Fibroblast of lung (primary cell): ENCODE data around the gene SIPA1. TPM values are rescaled to one million over a fixed set of nuclear protein-coding genes. Genes with fewer than 3 reads are reported as not detected.

Experiments
- DNase-seq, 2 donors: peaks; one replicate each; pipeline versions ENCODE4 v3.0.0 to v3.0.0-alpha.2; 2010; ENCODE audit warnings: low read depth in 2 of 2
- H2AFZ ChIP-seq: 2 replicates; pipeline ENCODE4 v1.5.1; 2012; ENCODE audit warnings: low read length, control low read depth, inconsistent platforms
- H3K27ac ChIP-seq: 2 replicates; pipeline ENCODE4 v1.5.1; 2011; ENCODE audit warnings: low read length, control low read depth; ENCODE audit not compliant: insufficient read depth
- H3K27me3 ChIP-seq: 2 replicates; pipeline ENCODE4 v1.5.1; 2011; ENCODE audit warnings: mild to moderate bottlenecking, low read length; ENCODE audit not compliant: control insufficient read depth, insufficient read depth
- H3K36me3 ChIP-seq: 2 replicates; pipeline ENCODE4 v1.5.1; 2011; ENCODE audit warnings: low read length; ENCODE audit not compliant: control insufficient read depth, insufficient read depth
- H3K4me1 ChIP-seq: 2 replicates; pipeline ENCODE4 v1.5.1; 2011; ENCODE audit warnings: low read length; ENCODE audit not compliant: control insufficient read depth, insufficient read depth; ENCODE audit errors: extremely low read depth
- H3K4me2 ChIP-seq: 2 replicates; pipeline ENCODE4 v1.5.1; 2011; ENCODE audit warnings: low read length, control low read depth; ENCODE audit not compliant: insufficient read depth; ENCODE audit errors: extremely low read depth
- H3K4me3 ChIP-seq, 4 experiments: fragments of 200-600 bp in 1 of 4; sonication (generic) in 1 of 4; replicated peaks in 1 of 4; 2 replicates each; pipeline ENCODE4 v1.5.1; 2011 to 2016; ENCODE audit warnings: low read length in 4 of 4, low read depth in 3 of 4, mild to moderate bottlenecking in 3 of 4, control low read depth in 2 of 4, inconsistent platforms in 1 of 4, mixed read lengths in 1 of 4; ENCODE audit not compliant: insufficient read depth in 1 of 4; ENCODE audit errors: control extremely low read depth in 1 of 4
- H3K79me2 ChIP-seq: 2 replicates; pipeline ENCODE4 v1.5.1; 2012; ENCODE audit warnings: mild to moderate bottlenecking, low read length, inconsistent platforms; ENCODE audit not compliant: control insufficient read depth, insufficient read depth
- H3K9ac ChIP-seq: 2 replicates; pipeline ENCODE4 v1.5.1; 2011; ENCODE audit warnings: mild to moderate bottlenecking, low read length, control low read depth; ENCODE audit not compliant: insufficient read depth
- H3K9me3 ChIP-seq: 2 replicates; pipeline ENCODE4 v1.5.1; 2012; ENCODE audit warnings: low read depth, low read length; ENCODE audit not compliant: control insufficient read depth, insufficient read depth
- H4K20me1 ChIP-seq: 2 replicates; pipeline ENCODE4 v1.5.1; 2011; ENCODE audit warnings: low read length; ENCODE audit not compliant: control insufficient read depth, insufficient read depth; ENCODE audit errors: extremely low read depth
- CTCF ChIP-seq, 2 donors: IDR thresholded peaks in 1 of 2; conservative IDR thresholded peaks in 1 of 2; 1 replicate in 1 of 2; 2 replicates in 1 of 2; pipeline ENCODE4 v1.5.1; 2011 to 2012; ENCODE audit warnings: low read length in 2 of 2, control low read depth in 1 of 2, inconsistent platforms in 1 of 2, low read depth in 1 of 2, mild to moderate bottlenecking in 1 of 2
- EZH2 ChIP-seq: IDR thresholded peaks from 2 replicates; pipeline ENCODE4 v1.5.1; 2012; ENCODE audit warnings: low read length, control low read depth, mild to moderate bottlenecking; ENCODE audit errors: missing control alignments
- polyA plus RNA-seq, 2 donors: library from polyadenylated mRNA; depleted of rRNA in 1 of 2; stranded (reverse) in 1 of 2; unstranded in 1 of 2; fragments of >200 nt; gene quantifications; 2 replicates each; pipeline ENCODE4 v1.2.1, GENCODE V29; 2011 to 2012; ENCODE audit warnings: missing spikeins in 1 of 2
- total RNA-seq: library from RNA; depleted of rRNA; stranded (reverse); fragments of >200 nt; gene quantifications from 2 replicates; pipeline ENCODE4 v1.2.1, GENCODE V29; 2014

Gene SIPA1
- total and polyA plus RNA-seq, 2 donors (not counting 1 experiment from before 2014, with no cell fraction given), result 7.8 to 32.5 TPM

GRCh38 chr11:65695459-65696241 lies 57.7 kb downstream of the SIPA1 start:
- H3K36me3 ChIP-seq, result no peaks in the 10 kb centered on the region
- H2AFZ ChIP-seq, result no peak overlapping the region
- no peak overlapping the region for H3K4me2 ChIP-seq
- no peaks in the 10 kb centered on the region for H4K20me1 ChIP-seq
- no peak overlapping the region for H3K9ac ChIP-seq
- H3K4me3 ChIP-seq, result no peak overlapping the region
- H3K27ac ChIP-seq, result no peak overlapping the region
- no peaks in the 10 kb centered on the region for H3K9me3 ChIP-seq
- no peaks in the 10 kb centered on the region for H3K4me1 ChIP-seq
- DNase-seq, result no peak
- no peaks in the 10 kb centered on the region for H3K79me2 ChIP-seq
- H3K27me3 ChIP-seq, result peaks cover 6% of the 10 kb centered on the region
- TF ChIP-seq EZH2 (no peak), CTCF (conservative IDR thresholded peaks at IDR 0.05 in 1 of 2, IDR thresholded peaks at IDR 0.05 in 1 of 2; ENCODE audit: low read depth in 1 of 2, low read length in 2 of 2) (no peak)

GRCh38 chr11:65696802-65697552 lies 59.1 kb downstream of the SIPA1 start:
- Histone ChIP-seq H4K20me1 (no peaks in the 10 kb centered on the region), H3K79me2 (no peaks in the 10 kb centered on the region), H2AFZ (no peak overlapping the region), H3K9ac (no peak overlapping the region), H3K9me3 (no peaks in the 10 kb centered on the region), H3K27ac (no peak overlapping the region), H3K4me2 (no peak overlapping the region), H3K4me3 (no peak overlapping the region), H3K4me1 (no peaks in the 10 kb centered on the region), H3K27me3 (peaks cover 6% of the 10 kb centered on the region), H3K36me3 (no peaks in the 10 kb centered on the region)
- TF ChIP-seq EZH2 (no peak), CTCF (conservative IDR thresholded peaks at IDR 0.05 in 1 of 2, IDR thresholded peaks at IDR 0.05 in 1 of 2; ENCODE audit: low read depth in 1 of 2, low read length in 2 of 2) (no peak)
- DNase-seq, result no peak

GRCh38 chr11:65698205-65698604 lies 60.3 kb downstream of the SIPA1 start:
- TF ChIP-seq EZH2 (no peak), CTCF (conservative IDR thresholded peaks at IDR 0.05 in 1 of 2, IDR thresholded peaks at IDR 0.05 in 1 of 2; ENCODE audit: low read depth in 1 of 2, low read length in 2 of 2) (no peak)

More at GRCh38 chr11:65698205-65698604, 60.3 kb downstream of the SIPA1 start:
- no peak overlapping the region for H3K4me2 ChIP-seq
- peaks cover 4% of the 10 kb centered on the region for H3K27me3 ChIP-seq
- H4K20me1 ChIP-seq, result no peaks in the 10 kb centered on the region
- DNase-seq, result no peak
- H2AFZ ChIP-seq, result no peak overlapping the region
- no peaks in the 10 kb centered on the region for H3K36me3 ChIP-seq
- no peaks in the 10 kb centered on the region for H3K79me2 ChIP-seq
- H3K9me3 ChIP-seq, result no peaks in the 10 kb centered on the region
- no peak overlapping the region for H3K4me3 ChIP-seq
- no peak overlapping the region for H3K9ac ChIP-seq
- H3K27ac ChIP-seq, result no peak overlapping the region
- no peaks in the 10 kb centered on the region for H3K4me1 ChIP-seq
